Measurements from ENCODE around the gene BMAL1. TPM values are rescaled to one million over a fixed set of nuclear protein-coding genes. Genes with fewer than 3 reads are reported as not detected.

BMAL1 gene
- total and polyA plus RNA-seq, 7 donors: 7.4 to 35.4 (median 28.2) TPM

DNA sequence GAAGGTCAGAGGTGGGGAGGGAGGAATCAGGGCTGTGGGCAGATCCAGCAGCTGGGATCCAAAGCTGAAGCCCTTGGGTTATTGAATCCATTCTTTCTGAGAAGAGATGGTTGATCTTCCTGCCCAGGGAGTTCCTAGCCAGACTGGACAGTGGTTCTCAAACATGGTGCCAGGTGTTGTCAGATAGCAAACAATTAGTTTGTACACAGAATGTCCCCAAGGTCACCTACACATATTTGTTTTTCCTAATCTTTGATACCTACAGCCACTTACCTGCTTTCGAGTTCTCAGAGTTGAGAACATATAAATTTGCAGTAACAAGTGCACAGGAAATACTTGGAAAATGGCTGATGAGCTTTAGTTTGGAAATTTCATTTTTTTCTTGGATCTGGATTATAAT is 54.5 kb downstream of the BMAL1 start:
- 97 to 100% (median 98%) methylated on average over 1 of the region's 1 CpG for WGBS, 3 donors
- TF ChIP-seq, protein P1, sequence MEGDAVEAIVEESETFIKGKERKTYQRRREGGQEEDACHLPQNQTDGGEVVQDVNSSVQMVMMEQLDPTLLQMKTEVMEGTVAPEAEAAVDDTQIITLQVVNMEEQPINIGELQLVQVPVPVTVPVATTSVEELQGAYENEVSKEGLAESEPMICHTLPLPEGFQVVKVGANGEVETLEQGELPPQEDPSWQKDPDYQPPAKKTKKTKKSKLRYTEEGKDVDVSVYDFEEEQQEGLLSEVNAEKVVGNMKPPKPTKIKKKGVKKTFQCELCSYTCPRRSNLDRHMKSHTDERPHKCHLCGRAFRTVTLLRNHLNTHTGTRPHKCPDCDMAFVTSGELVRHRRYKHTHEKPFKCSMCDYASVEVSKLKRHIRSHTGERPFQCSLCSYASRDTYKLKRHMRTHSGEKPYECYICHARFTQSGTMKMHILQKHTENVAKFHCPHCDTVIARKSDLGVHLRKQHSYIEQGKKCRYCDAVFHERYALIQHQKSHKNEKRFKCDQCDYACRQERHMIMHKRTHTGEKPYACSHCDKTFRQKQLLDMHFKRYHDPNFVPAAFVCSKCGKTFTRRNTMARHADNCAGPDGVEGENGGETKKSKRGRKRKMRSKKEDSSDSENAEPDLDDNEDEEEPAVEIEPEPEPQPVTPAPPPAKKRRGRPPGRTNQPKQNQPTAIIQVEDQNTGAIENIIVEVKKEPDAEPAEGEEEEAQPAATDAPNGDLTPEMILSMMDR (IDR thresholded peaks at IDR 0.05): no peak
- intact Hi-C loops (cut with DNase I): loop anchor here (5.0 kb wide), 2 partner anchors 35 to 55 kb away; partner anchors contain the start of gene BMAL1 (in 2 of the 2)
- Histone ChIP-seq H3K4me3 (no peak overlapping the region), H3K36me3 (ENCODE audit: insufficient read depth in 1 of 2, low read depth in 1 of 2) (no peaks in the 10 kb centered on the region), H3K27ac (no peak overlapping the region), H3K27me3 (ENCODE audit: insufficient read depth in 3 of 3, low read length in 2 of 3) (no peaks in the 10 kb centered on the region), H3K4me1 (peaks cover 88% of the 10 kb centered on the region), H3K9me3 (no peaks in the 10 kb centered on the region)
- ATAC-seq (no peak), DNase-seq (no peak)

DNA sequence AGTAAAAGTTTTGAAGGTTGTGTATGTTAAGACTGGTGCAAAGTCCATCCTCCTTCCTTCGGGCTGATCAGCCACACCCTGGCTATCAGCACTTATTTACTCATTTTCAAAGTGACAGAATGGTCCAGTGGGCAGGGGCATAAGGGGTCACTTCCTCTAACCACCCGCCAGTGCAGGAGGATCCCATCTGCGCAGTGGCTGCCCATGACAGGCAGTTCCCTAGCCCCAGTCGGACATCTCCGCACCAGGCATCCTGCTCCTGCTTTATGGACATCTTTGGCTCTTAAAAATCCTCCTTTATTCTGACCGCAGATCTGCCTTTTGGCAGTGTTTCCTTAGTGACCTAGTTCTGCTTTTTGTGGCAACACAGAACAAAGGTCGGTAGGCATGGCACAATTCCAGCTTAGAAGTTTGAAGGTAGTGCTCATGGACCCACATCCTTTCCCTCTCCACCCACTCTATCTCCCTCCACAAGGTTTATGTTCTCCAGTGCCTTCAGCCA is 55.9 kb downstream of the BMAL1 start:
- H3K4me3 ChIP-seq: no peak overlapping the region
- no peaks in the 10 kb centered on the region for H3K9me3 ChIP-seq
- ATAC-seq: no peak
- no peak for DNase-seq
- 64 to 81% (median 64%) methylated on average over 7 of the region's 7 CpGs for WGBS, 3 donors
- H3K36me3 ChIP-seq (ENCODE audit: insufficient read depth in 1 of 2, low read depth in 1 of 2): no peaks in the 10 kb centered on the region
- H3K27me3 ChIP-seq (ENCODE audit: insufficient read depth in 3 of 3, low read length in 2 of 3): no peaks in the 10 kb centered on the region
- no peak overlapping the region for H3K27ac ChIP-seq
- H3K4me1 ChIP-seq: peaks cover 90% of the 10 kb centered on the region
- TF ChIP-seq, protein P1 (IDR thresholded peaks at IDR 0.05): no peak
- intact Hi-C loops (cut with DNase I): loop anchor here (5.0 kb wide), 2 partner anchors 36 to 56 kb away; partner anchors contain the start of gene BMAL1 (in 2 of the 2)

DNA sequence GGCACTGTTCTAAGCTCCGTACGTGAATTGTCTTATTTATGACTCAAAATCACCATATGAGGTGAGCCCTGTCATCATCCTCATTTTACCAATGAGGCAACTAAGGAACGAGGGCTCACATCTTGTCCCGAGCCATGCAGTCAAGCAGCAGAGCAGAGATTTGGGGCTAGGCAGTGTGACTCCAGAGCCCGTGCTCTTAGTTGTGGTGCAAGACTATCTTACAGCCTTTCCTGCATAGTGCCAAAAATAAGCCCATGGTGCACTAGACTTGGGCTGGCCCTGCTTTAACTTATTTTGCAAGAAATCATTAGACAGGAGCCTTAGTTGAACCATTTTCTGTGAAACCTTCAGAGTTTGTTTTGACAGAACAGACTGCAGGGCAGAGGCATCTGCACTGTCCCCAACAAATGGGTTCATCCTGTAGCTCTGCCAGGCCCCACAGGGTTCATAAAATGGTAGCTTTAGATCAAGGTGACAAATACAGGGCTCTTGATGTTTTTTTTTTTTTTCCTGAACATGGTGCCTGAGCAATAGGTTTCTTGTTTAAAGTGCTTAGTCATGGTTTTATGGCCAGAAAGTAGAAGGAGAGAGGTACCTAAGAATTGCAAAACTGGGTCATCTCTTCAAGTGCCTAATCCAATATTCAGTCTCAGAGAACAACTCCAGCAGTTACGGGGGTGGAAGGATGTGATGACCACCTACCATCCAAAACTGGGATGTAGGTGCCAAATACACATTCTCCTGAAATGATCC is 56.6 kb downstream of the BMAL1 start:
- ATAC-seq: no peak
- TF ChIP-seq, protein P1 (IDR thresholded peaks at IDR 0.05): no peak
- intact Hi-C loops (cut with DNase I): loop anchor here (5.0 kb wide), 2 partner anchors 37 to 57 kb away; partner anchors contain the start of gene BMAL1 (in 2 of the 2)
- no peaks in the 10 kb centered on the region for H3K36me3 ChIP-seq (ENCODE audit: insufficient read depth in 1 of 2, low read depth in 1 of 2)
- 72 to 88% (median 81%) methylated on average over 6 of the region's 6 CpGs for WGBS, 3 donors
- no peak overlapping the region for H3K27ac ChIP-seq
- H3K9me3 ChIP-seq: no peaks in the 10 kb centered on the region
- no peak for DNase-seq
- H3K4me3 ChIP-seq: no peak overlapping the region
- H3K4me1 ChIP-seq: peaks cover 90% of the 10 kb centered on the region
- no peaks in the 10 kb centered on the region for H3K27me3 ChIP-seq (ENCODE audit: insufficient read depth in 3 of 3, low read length in 2 of 3)

DNA sequence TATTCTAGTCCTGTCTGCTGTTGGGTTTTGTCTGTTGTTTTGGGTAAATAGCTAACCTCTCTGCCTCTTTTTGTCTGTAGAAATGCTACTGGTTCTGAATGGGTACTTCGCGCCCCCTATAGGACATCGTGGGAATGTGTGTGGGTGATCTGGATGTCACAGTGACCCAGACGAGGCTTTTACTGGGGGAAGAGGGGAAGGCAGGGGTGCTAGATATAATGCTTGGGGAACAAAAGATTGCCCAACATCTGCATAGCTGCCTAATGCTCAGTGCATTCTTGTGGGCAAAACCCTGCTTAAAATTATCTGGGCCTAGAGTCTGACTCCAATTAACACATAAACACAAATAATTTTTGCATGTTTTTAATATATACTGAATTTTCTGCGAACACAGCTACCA is 57.7 kb downstream of the BMAL1 start:
- Histone ChIP-seq H3K36me3 (ENCODE audit: insufficient read depth in 1 of 2, low read depth in 1 of 2) (no peaks in the 10 kb centered on the region), H3K9me3 (no peaks in the 10 kb centered on the region), H3K27me3 (ENCODE audit: insufficient read depth in 3 of 3, low read length in 2 of 3) (no peaks in the 10 kb centered on the region), H3K4me1 (peaks cover 84% of the 10 kb centered on the region), H3K4me3 (no peak overlapping the region), H3K27ac (no peak overlapping the region)
- TF ChIP-seq, protein P1 (IDR thresholded peaks at IDR 0.05): peak; percentile 74
- peak; percentile 55 to 71 for DNase-seq
- 28 to 33% (median 29%) methylated on average over 5 of the region's 5 CpGs for WGBS, 3 donors
- peak; percentile 33 to 67 (median 51) for ATAC-seq
- intact Hi-C loops (cut with DNase I): no loop called here
